ENCODE results near the gene ZNF764.

DNA sequence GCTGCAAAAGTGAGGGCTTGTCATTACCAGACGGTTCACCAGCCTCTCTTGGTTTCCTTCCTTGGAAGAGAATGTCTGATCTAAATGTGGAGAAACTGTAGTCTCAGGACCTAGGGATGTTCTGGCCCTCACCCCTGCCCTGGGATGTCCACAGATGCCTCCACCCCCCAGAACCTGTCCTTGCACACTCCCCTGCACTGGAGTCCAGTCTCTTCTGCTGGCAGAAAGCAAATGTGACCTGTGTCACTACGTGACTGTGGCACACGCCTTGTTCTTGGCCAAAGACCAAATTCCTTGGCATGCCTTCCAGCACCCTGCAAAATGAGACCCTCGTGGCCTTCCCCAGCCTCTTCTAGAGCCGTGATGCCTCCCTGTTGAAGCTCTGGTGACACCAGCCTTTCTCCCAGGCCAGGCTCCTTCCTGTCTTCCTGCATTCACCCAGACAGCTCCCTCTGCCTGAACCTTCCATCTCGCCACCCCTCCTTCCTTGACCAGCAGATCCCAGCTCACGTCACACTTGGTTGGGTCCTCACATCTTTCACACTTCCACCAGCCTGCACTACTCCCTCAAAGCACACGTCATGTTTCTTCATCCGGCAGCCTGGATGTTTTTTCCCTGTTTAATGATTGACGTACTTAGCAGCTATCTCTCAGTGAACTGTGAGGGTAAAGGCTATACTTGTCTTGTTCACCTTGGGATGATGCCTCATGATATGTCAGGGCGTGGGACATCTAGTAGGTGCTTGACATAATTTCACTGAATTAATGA lies 36.1 kb downstream of the ZNF764 start:
- no peak for TF ChIP-seq EZH2phosphoT487 (IDR thresholded peaks at IDR 0.05; ENCODE audit: unreplicated experiment)
- TF ChIP-seq, protein P1, sequence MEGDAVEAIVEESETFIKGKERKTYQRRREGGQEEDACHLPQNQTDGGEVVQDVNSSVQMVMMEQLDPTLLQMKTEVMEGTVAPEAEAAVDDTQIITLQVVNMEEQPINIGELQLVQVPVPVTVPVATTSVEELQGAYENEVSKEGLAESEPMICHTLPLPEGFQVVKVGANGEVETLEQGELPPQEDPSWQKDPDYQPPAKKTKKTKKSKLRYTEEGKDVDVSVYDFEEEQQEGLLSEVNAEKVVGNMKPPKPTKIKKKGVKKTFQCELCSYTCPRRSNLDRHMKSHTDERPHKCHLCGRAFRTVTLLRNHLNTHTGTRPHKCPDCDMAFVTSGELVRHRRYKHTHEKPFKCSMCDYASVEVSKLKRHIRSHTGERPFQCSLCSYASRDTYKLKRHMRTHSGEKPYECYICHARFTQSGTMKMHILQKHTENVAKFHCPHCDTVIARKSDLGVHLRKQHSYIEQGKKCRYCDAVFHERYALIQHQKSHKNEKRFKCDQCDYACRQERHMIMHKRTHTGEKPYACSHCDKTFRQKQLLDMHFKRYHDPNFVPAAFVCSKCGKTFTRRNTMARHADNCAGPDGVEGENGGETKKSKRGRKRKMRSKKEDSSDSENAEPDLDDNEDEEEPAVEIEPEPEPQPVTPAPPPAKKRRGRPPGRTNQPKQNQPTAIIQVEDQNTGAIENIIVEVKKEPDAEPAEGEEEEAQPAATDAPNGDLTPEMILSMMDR (conservative IDR thresholded peaks at IDR 0.05; ENCODE audit: low read depth in 2 of 2), result no peak
- no peak for TF ChIP-seq CREB1 (CRISPR knock-in tag; IDR thresholded peaks at IDR 0.05; ENCODE audit: low read depth)
- TF ChIP-seq POLR2AphosphoS5 (IDR thresholded peaks at IDR 0.05; ENCODE audit: low read depth), result no peak
- TF ChIP-seq EZH2 (IDR thresholded peaks at IDR 0.05; ENCODE audit: low read depth, unreplicated experiment), result no peak
- TF ChIP-seq JUNB (IDR thresholded peaks at IDR 0.05; ENCODE audit: unreplicated experiment), result no peak
- TF ChIP-seq ZNF331 (CRISPR knock-in tag; IDR thresholded peaks at IDR 0.05; ENCODE audit: low read depth), result no peak
- TF ChIP-seq ZNF114 (CRISPR knock-in tag; IDR thresholded peaks at IDR 0.05), result no peak
- TF ChIP-seq NANOG (IDR thresholded peaks at IDR 0.05; ENCODE audit: borderline replicate concordance), result no peak
- TF ChIP-seq, protein P2, sequence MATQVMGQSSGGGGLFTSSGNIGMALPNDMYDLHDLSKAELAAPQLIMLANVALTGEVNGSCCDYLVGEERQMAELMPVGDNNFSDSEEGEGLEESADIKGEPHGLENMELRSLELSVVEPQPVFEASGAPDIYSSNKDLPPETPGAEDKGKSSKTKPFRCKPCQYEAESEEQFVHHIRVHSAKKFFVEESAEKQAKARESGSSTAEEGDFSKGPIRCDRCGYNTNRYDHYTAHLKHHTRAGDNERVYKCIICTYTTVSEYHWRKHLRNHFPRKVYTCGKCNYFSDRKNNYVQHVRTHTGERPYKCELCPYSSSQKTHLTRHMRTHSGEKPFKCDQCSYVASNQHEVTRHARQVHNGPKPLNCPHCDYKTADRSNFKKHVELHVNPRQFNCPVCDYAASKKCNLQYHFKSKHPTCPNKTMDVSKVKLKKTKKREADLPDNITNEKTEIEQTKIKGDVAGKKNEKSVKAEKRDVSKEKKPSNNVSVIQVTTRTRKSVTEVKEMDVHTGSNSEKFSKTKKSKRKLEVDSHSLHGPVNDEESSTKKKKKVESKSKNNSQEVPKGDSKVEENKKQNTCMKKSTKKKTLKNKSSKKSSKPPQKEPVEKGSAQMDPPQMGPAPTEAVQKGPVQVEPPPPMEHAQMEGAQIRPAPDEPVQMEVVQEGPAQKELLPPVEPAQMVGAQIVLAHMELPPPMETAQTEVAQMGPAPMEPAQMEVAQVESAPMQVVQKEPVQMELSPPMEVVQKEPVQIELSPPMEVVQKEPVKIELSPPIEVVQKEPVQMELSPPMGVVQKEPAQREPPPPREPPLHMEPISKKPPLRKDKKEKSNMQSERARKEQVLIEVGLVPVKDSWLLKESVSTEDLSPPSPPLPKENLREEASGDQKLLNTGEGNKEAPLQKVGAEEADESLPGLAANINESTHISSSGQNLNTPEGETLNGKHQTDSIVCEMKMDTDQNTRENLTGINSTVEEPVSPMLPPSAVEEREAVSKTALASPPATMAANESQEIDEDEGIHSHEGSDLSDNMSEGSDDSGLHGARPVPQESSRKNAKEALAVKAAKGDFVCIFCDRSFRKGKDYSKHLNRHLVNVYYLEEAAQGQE (IDR thresholded peaks at IDR 0.05; ENCODE audit: unreplicated experiment), result no peak
- TF ChIP-seq STAT1 (IDR thresholded peaks at IDR 0.05; ENCODE audit: unreplicated experiment), result no peak
- TF ChIP-seq, protein P3, sequence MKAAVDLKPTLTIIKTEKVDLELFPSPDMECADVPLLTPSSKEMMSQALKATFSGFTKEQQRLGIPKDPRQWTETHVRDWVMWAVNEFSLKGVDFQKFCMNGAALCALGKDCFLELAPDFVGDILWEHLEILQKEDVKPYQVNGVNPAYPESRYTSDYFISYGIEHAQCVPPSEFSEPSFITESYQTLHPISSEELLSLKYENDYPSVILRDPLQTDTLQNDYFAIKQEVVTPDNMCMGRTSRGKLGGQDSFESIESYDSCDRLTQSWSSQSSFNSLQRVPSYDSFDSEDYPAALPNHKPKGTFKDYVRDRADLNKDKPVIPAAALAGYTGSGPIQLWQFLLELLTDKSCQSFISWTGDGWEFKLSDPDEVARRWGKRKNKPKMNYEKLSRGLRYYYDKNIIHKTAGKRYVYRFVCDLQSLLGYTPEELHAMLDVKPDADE (IDR thresholded peaks at IDR 0.05), result no peak
- TF ChIP-seq, protein P4, sequence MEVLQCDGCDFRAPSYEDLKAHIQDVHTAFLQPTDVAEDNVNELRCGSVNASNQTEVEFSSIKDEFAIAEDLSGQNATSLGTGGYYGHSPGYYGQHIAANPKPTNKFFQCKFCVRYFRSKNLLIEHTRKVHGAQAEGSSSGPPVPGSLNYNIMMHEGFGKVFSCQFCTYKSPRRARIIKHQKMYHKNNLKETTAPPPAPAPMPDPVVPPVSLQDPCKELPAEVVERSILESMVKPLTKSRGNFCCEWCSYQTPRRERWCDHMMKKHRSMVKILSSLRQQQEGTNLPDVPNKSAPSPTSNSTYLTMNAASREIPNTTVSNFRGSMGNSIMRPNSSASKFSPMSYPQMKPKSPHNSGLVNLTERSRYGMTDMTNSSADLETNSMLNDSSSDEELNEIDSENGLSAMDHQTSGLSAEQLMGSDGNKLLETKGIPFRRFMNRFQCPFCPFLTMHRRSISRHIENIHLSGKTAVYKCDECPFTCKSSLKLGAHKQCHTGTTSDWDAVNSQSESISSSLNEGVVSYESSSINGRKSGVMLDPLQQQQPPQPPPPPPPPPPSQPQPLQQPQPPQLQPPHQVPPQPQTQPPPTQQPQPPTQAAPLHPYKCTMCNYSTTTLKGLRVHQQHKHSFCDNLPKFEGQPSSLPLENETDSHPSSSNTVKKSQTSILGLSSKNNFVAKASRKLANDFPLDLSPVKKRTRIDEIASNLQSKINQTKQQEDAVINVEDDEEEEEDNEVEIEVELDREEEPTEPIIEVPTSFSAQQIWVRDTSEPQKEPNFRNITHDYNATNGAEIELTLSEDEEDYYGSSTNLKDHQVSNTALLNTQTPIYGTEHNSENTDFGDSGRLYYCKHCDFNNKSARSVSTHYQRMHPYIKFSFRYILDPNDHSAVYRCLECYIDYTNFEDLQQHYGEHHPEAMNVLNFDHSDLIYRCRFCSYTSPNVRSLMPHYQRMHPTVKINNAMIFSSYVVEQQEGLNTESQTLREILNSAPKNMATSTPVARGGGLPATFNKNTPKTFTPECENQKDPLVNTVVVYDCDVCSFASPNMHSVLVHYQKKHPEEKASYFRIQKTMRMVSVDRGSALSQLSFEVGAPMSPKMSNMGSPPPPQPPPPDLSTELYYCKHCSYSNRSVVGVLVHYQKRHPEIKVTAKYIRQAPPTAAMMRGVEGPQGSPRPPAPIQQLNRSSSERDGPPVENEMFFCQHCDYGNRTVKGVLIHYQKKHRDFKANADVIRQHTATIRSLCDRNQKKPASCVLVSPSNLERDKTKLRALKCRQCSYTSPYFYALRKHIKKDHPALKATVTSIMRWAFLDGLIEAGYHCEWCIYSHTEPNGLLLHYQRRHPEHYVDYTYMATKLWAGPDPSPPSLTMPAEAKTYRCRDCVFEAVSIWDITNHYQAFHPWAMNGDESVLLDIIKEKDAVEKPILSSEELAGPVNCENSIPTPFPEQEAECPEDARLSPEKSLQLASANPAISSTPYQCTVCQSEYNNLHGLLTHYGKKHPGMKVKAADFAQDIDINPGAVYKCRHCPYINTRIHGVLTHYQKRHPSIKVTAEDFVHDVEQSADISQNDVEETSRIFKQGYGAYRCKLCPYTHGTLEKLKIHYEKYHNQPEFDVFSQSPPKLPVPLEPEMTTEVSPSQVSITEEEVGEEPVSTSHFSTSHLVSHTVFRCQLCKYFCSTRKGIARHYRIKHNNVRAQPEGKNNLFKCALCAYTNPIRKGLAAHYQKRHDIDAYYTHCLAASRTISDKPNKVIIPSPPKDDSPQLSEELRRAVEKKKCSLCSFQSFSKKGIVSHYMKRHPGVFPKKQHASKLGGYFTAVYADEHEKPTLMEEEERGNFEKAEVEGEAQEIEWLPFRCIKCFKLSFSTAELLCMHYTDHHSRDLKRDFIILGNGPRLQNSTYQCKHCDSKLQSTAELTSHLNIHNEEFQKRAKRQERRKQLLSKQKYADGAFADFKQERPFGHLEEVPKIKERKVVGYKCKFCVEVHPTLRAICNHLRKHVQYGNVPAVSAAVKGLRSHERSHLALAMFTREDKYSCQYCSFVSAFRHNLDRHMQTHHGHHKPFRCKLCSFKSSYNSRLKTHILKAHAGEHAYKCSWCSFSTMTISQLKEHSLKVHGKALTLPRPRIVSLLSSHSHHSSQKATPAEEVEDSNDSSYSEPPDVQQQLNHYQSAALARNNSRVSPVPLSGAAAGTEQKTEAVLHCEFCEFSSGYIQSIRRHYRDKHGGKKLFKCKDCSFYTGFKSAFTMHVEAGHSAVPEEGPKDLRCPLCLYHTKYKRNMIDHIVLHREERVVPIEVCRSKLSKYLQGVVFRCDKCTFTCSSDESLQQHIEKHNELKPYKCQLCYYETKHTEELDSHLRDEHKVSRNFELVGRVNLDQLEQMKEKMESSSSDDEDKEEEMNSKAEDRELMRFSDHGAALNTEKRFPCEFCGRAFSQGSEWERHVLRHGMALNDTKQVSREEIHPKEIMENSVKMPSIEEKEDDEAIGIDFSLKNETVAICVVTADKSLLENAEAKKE (CRISPR knock-in tag; IDR thresholded peaks at IDR 0.05), result no peak

Measured in GM23338 (cell line).